Heart left ventricle (tissue), 16 donors: ENCODE data around the gene OR9Q1. TPM values are rescaled to one million over a fixed set of nuclear protein-coding genes. Genes with fewer than 3 reads are reported as not detected.

ENCODE experiments used
- ATAC-seq, 4 donors: fragments of 200-7000 bp; cut with Tn5 transposase; one replicate each; pipeline ENCODE4 v1.9.1; 2020 to 2022; ENCODE audit warnings: moderate library complexity in 4 of 4, mild to moderate bottlenecking in 3 of 4, moderate number of reproducible peaks in 1 of 4
- DNase-seq, 5 donors: peaks; one replicate each; pipeline ENCODE4 v3.0.0-alpha.2; 2020
- H3K27ac ChIP-seq, 12 donors: fragments of 200-600 bp; sonication (generic) in 4 of 12; one replicate each; pipeline versions ENCODE4 v1.5.0 to v1.8.0; 2016 to 2022; ENCODE audit warnings: mild to moderate bottlenecking in 2 of 12
- H3K27me3 ChIP-seq, 9 donors: fragments of 200-600 bp; sonication (generic) in 2 of 9; one replicate each; pipeline versions ENCODE4 v1.5.1 to v1.8.0; 2016 to 2022; ENCODE audit warnings: mild to moderate bottlenecking in 3 of 9
- H3K36me3 ChIP-seq, 9 donors: fragments of 200-600 bp; sonication (generic) in 2 of 9; one replicate each; pipeline versions ENCODE4 v1.5.0 to v1.8.0; 2018 to 2022; ENCODE audit warnings: mild to moderate bottlenecking in 2 of 9
- H3K4me1 ChIP-seq, 12 donors: fragments of 200-600 bp; sonication (generic) in 4 of 12; one replicate each; pipeline versions ENCODE4 v1.5.0 to v1.8.0; 2016 to 2022; ENCODE audit warnings: mild to moderate bottlenecking in 3 of 12
- H3K4me3 ChIP-seq, 12 donors: fragments of 200-600 bp; sonication (generic) in 4 of 12; one replicate each; pipeline versions ENCODE4 v1.5.0 to v1.8.0; 2017 to 2022; ENCODE audit warnings: mild to moderate bottlenecking in 9 of 12, moderate library complexity in 4 of 12
- H3K9me3 ChIP-seq, 12 donors: fragments of 200-600 bp; sonication (generic) in 4 of 12; one replicate each; pipeline versions ENCODE4 v1.5.0 to v1.8.0; 2016 to 2022; ENCODE audit warnings: mild to moderate bottlenecking in 1 of 12
- POLR2A ChIP-seq, 2 donors: fragments of 450-650 bp; IDR thresholded peaks; one replicate each; pipeline ENCODE4 v1.6.1; 2017; ENCODE audit warnings: antibody characterized with exemption in 2 of 2, mild to moderate bottlenecking in 2 of 2, moderate library complexity in 2 of 2
- WGBS, 4 donors: extraction: QIAGEN DNeasy Blood & Tissue Kit in 2 of 4; methylation state at CpG; one replicate each; pipeline versions ENCODE4 v1.1.5 to v1.1.7; 2013 to 2018; 5-methylcytosine and 5-hydroxymethylcytosine counted together
- intact Hi-C, 10 donors: fragments of 100-400 bp; cut with DNase I; formaldehyde crosslinking; loops; one replicate each; pipeline versions ENCODE4 v1.11.1 to v1.14.2; 2022
- polyA plus RNA-seq, 2 donors: library from polyadenylated mRNA; stranded (reverse); fragments of 200-250 nt; gene quantifications; one replicate each; pipeline ENCODE4 v1.2.3, GENCODE V29; 2013
- total RNA-seq, 9 donors: library from RNA; depleted of rRNA in 2 of 9; stranded (reverse); fragments of >200 nt in 2 of 9; fragmentation: NEBNext Ultra II Directional in 3 of 9; extraction: Animal tissue kit (Norgen Biotek cat#: 25700) in 3 of 9; gene quantifications; one replicate each; pipeline versions ENCODE4 v1.1.0 to v1.2.4, GENCODE V29; 2016 to 2023
- TF ChIP-seq, protein P1 (sequence below), 12 donors: fragments of 200-600 bp; sonication (generic) in 4 of 12; IDR thresholded peaks; one replicate each; pipeline versions ENCODE4 v1.5.0 to v1.8.0; 2018 to 2022; ENCODE audit warnings: antibody characterized with exemption in 12 of 12, mild to moderate bottlenecking in 5 of 12
- donor health status: ischemic (EF 13 %, LVEDD 7.1; RV severe dilation, severe dysfunction).
- donor health status: healthy with polysubstance abuse.
- donor health status: DM: no; HTN: yes; CAD: no.
- donor health status: DM: no; HTN: no; CAD: no.
- donor health status: ischemic (EF 25% LVEDD 6.9; RV normal size, moderate dysfunction).
- donor health status: ischemic (EF 25% LVEDD 5.7; RV mildly dilated, moderate dysfunction).
- donor health status: healthy.
- donor health status: DM: yes; HTN: yes; CAD: no.
- donor health status: ischemic (EF 35%, LVEDD 5.7; RV mildly dilated, moderate dysfunction).
- donor health status: nonischemic (EF 11% LVEDD 7.7; RV severe dilation, severe dysfunction).
- donor health status: DM: yes; HTN: yes; CAD: no.
- donor health status: PGD.
- donor health status: ischemic (EF 29% LVEDD 5.4; RV normal size, mild dysfunction).
- donor health status: nonischemic (EF 23%, LVEDD 6.1; RV moderate dilation, normal function).

OR9Q1 gene
- total and polyA plus RNA-seq, 11 donors, result not detected

DNA sequence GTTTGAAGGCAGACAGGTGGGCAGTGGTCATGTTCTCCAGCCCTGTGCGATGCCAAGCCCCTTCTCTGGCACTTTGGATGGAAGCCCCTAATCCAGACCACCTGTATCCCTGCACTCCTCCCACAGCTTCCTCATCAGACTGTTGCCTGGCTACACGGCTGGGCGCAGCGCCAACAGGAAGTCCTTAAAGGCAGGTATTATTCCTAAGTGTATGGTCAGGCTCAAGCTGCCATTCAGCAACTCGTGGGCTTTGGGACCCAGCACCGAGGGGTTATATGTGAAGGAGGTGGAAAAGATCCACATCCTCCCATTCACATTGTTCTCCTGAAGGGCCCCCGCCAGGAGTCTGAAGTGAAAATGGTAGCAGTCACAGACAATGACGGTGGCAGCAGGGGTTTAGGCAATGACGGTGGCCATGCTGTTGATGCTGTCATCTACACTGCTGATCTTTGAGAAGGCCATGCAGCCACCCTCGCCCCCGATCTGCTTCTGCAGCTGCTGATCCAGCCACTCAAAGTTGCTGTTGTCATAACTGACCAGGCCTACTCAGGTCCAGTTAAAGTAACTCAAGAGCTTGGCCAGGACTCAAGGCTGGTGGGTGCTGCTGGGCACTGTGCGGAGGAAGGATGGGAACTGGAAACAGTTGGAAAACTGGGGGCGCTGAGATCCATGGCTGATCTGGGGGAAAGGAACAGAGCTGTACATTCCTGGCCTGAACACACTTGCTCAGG, 34.8 kb downstream of the OR9Q1 start:
- H3K4me1 ChIP-seq, result peaks cover 0 to 25% (median 10%) of the 10 kb centered on the region in 12 donors
- H3K27me3 ChIP-seq, result no peaks in the 10 kb centered on the region
- H3K36me3 ChIP-seq, result no peaks in the 10 kb centered on the region
- H3K4me3 ChIP-seq, result no peak overlapping the region
- 54 to 71% (median 59%) methylated on average over 11 to 13 of the region's 13 CpGs for WGBS, 4 donors
- ATAC-seq (peak in 3 of 4 donors; percentile 43 to 67 (median 61)), DNase-seq (peak in 2 of 5 donors; percentile 17 to 27)
- H3K9me3 ChIP-seq, result peaks cover 0 to 4% (median 0%) of the 10 kb centered on the region in 12 donors
- intact Hi-C loops, result no loop called here
- TF ChIP-seq POLR2A (IDR thresholded peaks at IDR 0.05), result no peak
- TF ChIP-seq, protein P1, sequence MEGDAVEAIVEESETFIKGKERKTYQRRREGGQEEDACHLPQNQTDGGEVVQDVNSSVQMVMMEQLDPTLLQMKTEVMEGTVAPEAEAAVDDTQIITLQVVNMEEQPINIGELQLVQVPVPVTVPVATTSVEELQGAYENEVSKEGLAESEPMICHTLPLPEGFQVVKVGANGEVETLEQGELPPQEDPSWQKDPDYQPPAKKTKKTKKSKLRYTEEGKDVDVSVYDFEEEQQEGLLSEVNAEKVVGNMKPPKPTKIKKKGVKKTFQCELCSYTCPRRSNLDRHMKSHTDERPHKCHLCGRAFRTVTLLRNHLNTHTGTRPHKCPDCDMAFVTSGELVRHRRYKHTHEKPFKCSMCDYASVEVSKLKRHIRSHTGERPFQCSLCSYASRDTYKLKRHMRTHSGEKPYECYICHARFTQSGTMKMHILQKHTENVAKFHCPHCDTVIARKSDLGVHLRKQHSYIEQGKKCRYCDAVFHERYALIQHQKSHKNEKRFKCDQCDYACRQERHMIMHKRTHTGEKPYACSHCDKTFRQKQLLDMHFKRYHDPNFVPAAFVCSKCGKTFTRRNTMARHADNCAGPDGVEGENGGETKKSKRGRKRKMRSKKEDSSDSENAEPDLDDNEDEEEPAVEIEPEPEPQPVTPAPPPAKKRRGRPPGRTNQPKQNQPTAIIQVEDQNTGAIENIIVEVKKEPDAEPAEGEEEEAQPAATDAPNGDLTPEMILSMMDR (IDR thresholded peaks at IDR 0.05), result no peak
- H3K27ac ChIP-seq, result peak overlapping the region in 9 of 12 donors; percentile 15 to 76 (median 55)

DNA sequence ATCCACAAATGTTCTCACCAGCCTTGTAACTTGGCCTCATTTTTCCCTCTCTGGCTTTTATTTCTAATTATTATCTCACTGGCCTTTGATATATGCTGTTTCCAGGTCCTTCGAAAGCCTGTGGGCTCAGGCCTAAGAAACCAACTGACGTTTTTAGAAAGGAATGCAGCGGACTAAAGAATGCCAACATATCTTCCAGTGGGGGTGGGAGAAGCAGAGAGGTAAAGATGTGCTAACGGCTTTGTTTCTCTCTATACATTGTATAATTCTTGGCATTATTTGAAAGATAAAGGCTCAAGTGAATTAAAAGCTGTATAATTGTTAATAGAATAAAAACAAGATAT, 35.3 kb downstream of the OR9Q1 start:
- peak overlapping the region in 9 of 12 donors; percentile 15 to 76 (median 55) for H3K27ac ChIP-seq

DNA sequence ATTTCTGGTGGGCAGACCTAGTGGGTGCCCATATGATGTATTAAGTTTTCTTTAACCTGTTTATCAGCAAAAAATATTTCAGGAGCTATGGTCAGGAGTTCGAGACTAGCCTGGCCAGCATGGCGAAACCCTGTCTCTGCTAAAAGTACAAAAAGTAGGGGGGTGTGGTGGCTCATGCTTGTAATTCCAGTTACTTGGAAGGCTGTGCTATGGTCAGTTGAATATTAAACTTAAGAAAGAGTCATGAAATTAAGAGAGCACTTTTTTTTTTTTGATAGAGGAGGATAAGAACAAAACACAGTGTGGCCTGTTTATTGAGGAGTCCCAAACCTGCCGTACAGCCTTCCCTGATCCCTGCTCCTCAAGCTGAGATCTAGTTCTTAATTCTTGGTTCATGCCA, 36.9 kb downstream of the OR9Q1 start:
- Histone ChIP-seq H3K4me1 (peaks cover 0 to 25% (median 10%) of the 10 kb centered on the region in 12 donors), H3K27ac (no peak overlapping the region), H3K36me3 (no peaks in the 10 kb centered on the region), H3K4me3 (no peak overlapping the region), H3K9me3 (peaks cover 0 to 4% (median 0%) of the 10 kb centered on the region in 12 donors), H3K27me3 (no peaks in the 10 kb centered on the region)
- ATAC-seq (no peak), DNase-seq (no peak)
- TF ChIP-seq POLR2A (IDR thresholded peaks at IDR 0.05), result no peak
- TF ChIP-seq, protein P1 (IDR thresholded peaks at IDR 0.05), result no peak
- WGBS, 4 donors, result 88 to 95% (median 93%) methylated on average over 3 of the region's 3 CpGs
- intact Hi-C loops, result loop anchor here in 1 of 10 donors (10.0 kb wide), 1 partner anchor 216 kb away; no protein-coding TSS in a partner anchor

More for the DNA sequence above, 35.3 kb downstream of the OR9Q1 start:
- H3K4me1 ChIP-seq, result peaks cover 0 to 25% (median 10%) of the 10 kb centered on the region in 12 donors
- intact Hi-C loops, result no loop called here
- H3K9me3 ChIP-seq, result peaks cover 0 to 4% (median 0%) of the 10 kb centered on the region in 12 donors
- H3K36me3 ChIP-seq, result no peaks in the 10 kb centered on the region
- H3K27me3 ChIP-seq, result no peaks in the 10 kb centered on the region
- WGBS, 4 donors, result 33 to 45% (median 38%) methylated on average over 4 of the region's 4 CpGs
- ATAC-seq (peak; percentile 70 to 83 (median 80)), DNase-seq (no peak)
- no peak overlapping the region for H3K4me3 ChIP-seq
- TF ChIP-seq POLR2A (IDR thresholded peaks at IDR 0.05), result no peak
- TF ChIP-seq, protein P1 (IDR thresholded peaks at IDR 0.05), result no peak

DNA sequence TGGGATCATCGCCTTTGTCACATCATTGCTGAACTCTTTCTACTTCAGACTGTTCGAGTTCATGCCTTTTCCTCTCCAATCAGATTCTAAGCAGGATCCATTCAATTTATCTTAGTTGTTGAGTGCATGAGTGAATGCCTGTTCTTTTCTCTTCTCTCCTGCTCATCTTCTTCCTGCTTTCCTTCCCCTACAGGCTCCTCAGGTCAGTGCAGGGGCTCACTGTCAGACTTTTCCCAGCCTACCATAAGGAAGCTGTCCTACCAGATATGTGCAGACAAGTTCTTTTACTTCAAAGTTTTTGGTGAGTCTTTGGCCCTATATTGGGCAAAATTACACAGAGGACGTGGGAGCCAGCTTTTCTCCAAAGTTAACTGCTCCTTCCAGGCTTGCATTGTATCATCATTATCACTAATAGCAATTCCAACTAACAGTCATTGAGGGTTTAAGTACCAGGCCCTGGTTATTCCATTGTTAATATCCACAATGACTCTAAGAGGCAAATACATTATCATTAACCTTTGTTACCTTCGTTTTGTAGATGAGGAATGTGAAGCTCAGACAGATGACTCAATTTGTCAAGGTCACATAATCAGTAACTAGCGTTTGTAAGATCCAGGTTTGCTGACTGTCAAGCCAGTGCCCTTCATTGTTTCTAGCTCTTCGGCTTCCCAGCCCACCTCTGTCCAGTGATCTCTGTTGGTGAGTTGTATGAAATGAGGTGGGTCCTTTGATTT, 37.4 kb downstream of the OR9Q1 start:
- H3K9me3 ChIP-seq, result peaks cover 0 to under 1% (median 0%) of the 10 kb centered on the region in 12 donors
- H3K4me1 ChIP-seq, result peaks cover 0 to 25% (median 10%) of the 10 kb centered on the region in 12 donors
- no peaks in the 10 kb centered on the region for H3K36me3 ChIP-seq
- no peaks in the 10 kb centered on the region for H3K27me3 ChIP-seq
- H3K27ac ChIP-seq, result no peak overlapping the region
- ATAC-seq (no peak), DNase-seq (no peak)
- TF ChIP-seq, protein P1 (IDR thresholded peaks at IDR 0.05), result no peak
- no peak for TF ChIP-seq POLR2A (IDR thresholded peaks at IDR 0.05)
- 66 to 73% (median 71%) methylated on average over 6 of the region's 6 CpGs for WGBS, 4 donors
- H3K4me3 ChIP-seq, result no peak overlapping the region
- intact Hi-C loops, result loop anchor here in 1 of 10 donors (10.0 kb wide), 1 partner anchor 216 kb away; no protein-coding TSS in a partner anchor
